GM18505 (cell line): Measurements from ENCODE around the gene USP3.

Source experiments
- ATAC-seq: cut with Tn5 transposase; IDR thresholded peaks from one replicate; pipeline ENCODE4 v1.9.1; 2021; ENCODE audit not compliant: unreplicated experiment
- POLR2A ChIP-seq: IDR thresholded peaks from 4 replicates; pipeline ENCODE4 v1.6.1; 2011; ENCODE audit warnings: borderline replicate concordance; ENCODE audit not compliant: insufficient read depth, insufficient read length; ENCODE audit errors: extremely low read depth

USP3 gene

DNA sequence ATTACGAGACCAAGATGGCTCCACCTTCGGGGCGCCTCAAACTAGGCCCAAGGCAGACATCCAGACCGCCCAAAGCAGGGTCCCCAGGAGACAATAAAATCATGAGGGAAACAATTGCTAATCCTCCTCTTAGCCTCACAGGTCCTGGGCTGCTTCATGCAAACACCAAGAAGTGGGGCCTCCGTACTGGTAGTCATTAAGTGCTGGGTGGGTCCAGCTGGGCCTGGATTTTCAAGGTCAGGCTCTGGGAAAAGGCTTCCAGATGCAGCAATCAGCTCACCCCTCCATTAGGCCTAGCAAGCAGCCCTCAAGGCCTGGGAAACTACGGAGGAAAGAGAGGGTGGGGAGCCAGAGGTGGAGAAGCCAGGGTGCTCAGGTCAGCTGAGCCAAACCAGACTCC lies 93.4 kb downstream of the USP3 start:
- no peak for ATAC-seq
- TF ChIP-seq POLR2A: no peak

GRCh38 chr15:63598473-63599400 lies 94.3 kb downstream of the USP3 start:
- no peak for TF ChIP-seq POLR2A
- ATAC-seq: no peak

DNA sequence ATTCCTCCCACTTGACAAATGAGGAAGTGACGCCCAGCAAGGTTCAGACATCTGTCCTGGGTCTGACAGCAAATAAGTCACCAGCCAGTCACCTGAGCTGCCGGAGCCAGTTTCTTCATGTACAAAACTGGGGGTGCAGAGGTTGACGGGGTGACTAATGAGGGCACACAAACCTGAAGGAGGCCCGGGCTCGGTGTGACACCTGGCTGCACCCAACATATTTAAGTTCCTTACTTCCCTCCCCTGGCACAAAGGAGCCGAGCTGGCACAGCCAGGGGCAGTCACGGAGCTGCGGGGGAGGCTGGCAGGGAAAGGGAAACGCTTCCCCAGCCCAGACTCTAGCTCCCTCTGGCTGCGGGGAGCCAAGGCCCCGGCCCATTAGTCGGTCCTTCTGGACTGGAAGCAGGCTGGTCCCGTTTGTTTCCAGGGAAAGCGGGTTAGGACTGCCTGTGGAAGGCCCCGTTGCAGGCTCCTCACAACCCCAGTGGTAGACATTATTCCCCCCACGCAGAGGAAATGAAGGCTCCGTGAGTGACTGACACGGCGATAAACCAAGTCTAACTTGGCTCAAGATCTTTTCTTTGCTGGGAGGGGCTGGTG lies 95.1 kb downstream of the USP3 start:
- ATAC-seq: no peak

DNA sequence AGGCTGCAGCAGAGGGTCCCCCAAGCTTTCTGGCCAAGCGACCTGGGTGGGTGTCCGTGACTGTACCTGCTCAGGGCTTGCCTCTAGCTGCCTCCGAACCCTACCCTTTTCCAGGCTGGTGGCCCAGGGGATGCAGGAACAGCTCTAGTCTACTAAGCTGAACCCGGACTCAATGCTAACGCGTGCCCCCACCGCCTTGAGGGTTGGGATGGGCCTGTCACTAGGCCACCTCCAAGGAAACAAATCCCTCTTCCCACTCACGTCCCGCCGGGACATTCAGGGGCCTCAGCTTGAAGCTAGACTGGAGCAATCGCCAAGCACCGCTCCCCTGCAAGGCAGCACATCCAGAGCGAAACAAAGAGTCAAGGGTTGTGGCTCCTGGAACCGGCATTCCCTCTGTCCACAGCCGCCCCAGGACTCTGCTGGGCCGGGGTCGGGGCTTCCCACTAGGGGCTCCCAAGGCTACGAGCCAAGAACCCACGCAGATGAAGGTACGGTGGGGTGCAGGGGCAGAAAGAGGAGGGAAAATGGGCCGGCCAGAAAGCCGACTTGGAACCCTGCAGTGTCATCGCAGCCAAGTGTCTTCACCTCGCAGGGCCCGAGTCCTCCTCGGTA lies 95.7 kb downstream of the USP3 start:
- peak; percentile 8 for ATAC-seq
- TF ChIP-seq POLR2A: no peak

More for the DNA sequence above, 95.1 kb downstream of the USP3 start:
- TF ChIP-seq POLR2A: no peak

GRCh38 chr15:63600616-63601025 lies 96.2 kb downstream of the USP3 start:
- peak; percentile 70 for ATAC-seq
- TF ChIP-seq POLR2A: peak; percentile 92

DNA sequence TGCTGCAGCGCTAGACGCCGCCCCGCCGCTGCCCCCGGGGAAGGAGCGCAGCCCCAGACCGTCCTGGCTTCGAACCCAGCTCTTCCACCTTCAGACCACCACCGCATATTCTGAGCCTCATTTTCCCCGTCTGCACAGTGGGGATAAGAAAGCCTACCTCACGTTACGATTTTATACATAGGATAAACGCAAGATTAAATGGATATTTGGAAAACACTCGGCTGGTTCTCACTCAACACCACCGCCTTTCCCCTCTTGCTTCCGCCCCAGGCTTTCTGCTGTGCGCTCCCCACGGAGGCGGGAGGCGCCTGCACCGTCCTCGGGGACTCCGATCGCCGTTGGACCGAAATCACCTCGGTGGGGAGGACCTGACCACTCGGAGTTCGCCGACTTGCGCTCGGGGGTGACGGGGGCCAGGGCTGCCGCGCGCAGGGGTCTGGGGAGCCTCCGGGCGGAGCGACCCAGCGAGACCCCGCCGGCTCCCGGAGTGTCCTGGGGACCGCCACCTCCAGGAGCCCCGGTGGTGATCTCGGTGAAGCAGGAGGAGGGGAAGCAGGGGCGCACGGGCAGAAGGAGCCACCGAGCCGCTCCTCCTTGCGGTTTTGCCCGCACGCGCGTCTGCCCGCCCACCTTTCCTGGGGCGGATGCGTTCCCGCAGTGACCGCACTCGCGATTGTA lies 96.8 kb downstream of the USP3 start:
- TF ChIP-seq POLR2A: peak; percentile 66
- ATAC-seq: peak; percentile 9

GRCh38 chr15:63601704-63602185 lies 97.4 kb downstream of the USP3 start:
- TF ChIP-seq POLR2A: no peak
- no peak for ATAC-seq

DNA sequence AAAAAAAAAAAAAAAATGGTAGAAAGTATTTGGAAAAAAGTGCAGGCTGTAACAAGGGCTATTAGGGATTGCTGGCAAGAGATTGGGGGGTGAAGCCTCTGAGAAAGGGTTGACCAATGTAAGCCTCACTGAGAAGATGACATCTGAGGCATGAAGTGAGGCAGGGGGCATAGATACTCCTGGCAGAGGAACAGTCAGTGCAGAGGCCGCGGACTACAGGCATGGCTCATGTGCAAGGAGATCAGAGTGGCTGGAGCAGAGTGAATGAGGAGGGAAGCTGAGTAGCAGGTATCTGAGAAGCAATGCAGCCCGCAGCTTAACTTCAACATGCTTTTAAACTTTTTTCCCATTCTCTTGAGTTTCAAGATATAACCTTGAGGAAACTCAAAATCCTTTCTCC lies 98.2 kb downstream of the USP3 start:
- no peak for TF ChIP-seq POLR2A
- ATAC-seq: no peak

GRCh38 chr15:63603516-63603915 lies 99.1 kb downstream of the USP3 start:
- no peak for ATAC-seq
- TF ChIP-seq POLR2A: no peak

DNA sequence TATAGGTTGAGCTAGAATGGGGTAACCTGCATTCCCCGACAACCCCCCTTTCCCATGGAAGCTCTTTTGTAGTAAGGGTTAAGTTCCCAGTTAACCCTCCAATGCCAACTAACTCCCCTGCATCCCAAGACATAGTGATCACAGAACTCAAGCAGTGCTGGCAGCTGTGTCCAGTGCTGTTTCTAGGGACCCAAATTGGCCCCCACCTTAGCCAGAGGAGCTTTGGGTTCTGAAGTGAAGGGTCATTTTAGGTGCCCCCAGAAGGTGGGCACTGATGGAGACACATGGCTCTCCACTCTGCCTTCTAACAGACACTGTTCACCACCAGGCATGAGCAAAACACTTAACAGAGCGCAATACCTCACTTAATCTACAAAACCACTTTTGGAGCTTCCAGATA lies 99.9 kb downstream of the USP3 start:
- TF ChIP-seq POLR2A: peak; percentile 23
- ATAC-seq: no peak

DNA sequence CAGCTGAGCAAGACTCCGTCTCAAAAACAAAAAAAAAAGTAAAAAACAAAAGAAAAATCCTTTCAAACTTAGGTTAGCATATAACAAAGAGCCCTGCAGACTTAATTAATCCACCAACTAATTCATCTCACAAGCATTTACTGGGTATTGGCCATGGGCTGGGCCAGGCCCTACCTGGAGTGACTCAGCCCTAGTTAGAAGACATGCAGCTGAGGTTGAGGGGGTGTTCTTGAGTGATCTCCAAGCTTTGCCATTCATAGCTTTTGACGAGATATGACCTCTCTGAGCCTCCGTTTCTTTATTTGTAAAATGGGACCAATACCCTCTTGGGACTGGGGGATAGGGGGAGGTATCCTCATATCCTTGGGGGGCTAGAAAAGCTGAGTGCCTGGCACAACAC lies 100.6 kb downstream of the USP3 start:
- no peak for TF ChIP-seq POLR2A
- no peak for ATAC-seq

DNA sequence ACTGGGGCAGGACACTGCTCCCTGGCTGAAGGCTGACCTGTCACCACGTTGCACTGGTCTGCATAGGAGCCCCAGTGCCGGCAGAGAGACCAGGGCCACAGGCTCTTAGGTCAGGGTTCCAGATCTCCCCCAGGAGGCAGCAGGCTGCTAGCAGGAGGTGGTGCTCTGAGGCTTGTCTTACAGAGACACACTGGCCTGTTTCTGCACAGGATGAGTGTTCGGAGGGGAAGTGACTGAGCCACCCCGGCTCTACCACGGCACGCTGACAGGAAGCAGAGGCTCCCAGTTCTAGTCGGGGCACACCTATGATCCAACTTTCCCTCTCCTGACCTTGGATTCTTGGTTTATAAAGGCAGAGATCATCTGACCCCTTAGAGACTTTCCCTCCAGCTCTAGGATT lies 101.4 kb downstream of the USP3 start:
- no peak for ATAC-seq
- peak; percentile 11 for TF ChIP-seq POLR2A

DNA sequence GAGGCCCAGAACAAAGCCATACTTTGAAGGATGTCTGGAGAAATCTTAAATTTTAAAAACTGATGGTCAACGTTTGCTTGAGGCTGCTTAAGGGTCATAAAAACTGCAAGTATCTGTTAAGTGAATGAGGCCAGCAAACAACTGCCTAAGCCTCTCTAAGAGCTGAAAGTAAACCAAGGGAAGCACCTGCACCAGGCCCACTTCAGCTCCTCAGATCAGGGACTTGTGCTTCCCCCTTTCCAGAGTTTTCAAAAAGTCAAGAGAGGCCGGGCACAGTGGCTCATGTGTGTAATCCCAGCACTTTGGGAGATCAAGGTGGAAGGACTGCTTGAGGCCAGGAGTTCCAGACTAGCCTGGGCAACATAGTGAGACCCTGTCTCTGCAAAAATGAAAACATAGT lies 101.9 kb downstream of the USP3 start:
- no peak for TF ChIP-seq POLR2A
- ATAC-seq: no peak
